MCF 10A (cell line): Measurements from ENCODE around the gene VAMP3. TPM values are rescaled to one million over a fixed set of nuclear protein-coding genes. Genes with fewer than 3 reads are reported as not detected.

Source experiments
- BruUV-seq: library from RNA; stranded (reverse); fragments of 400-500 nt; replicated peaks from 2 replicates; lab custom pipeline; 2021; lab: Mats Ljungman, UMichigan
- CTCF ChIA-PET: fragments of 300-600 bp; sonication (Branson Sonifier 250); formaldehyde crosslinking; extraction: SDS; loops from one replicate; lab custom pipeline; 2021; ENCODE audit warnings: antibody characterized with exemption, inconsistent platforms; lab: Yijun Ruan, JAX
- POLR2A ChIA-PET: fragments of 300-600, 350-650 bp; sonication (Branson Sonifier 250); formaldehyde crosslinking; extraction: SDS; loops from one replicate; lab custom pipeline; 2020; ENCODE audit warnings: antibody characterized with exemption, inconsistent platforms; lab: Yijun Ruan, JAX
- DNase-seq: peaks from one replicate; pipeline ENCODE4 v3.0.0-alpha.2; 2018; ENCODE audit not compliant: unreplicated experiment
- H3K27ac Mint-ChIP-seq: one replicate; pipeline ENCODE4 v1.8.0; 2022; ENCODE audit warnings: mild to moderate bottlenecking, low read depth, mixed read lengths; ENCODE audit not compliant: unreplicated experiment
- H3K27me3 Mint-ChIP-seq: one replicate; pipeline ENCODE4 v1.8.0; 2022; ENCODE audit warnings: mixed read lengths; ENCODE audit not compliant: insufficient read depth, unreplicated experiment
- H3K36me3 Mint-ChIP-seq: one replicate; pipeline ENCODE4 v1.8.0; 2022; ENCODE audit warnings: mild to moderate bottlenecking, moderate library complexity, mixed read lengths; ENCODE audit not compliant: insufficient read depth, unreplicated experiment
- H3K4me1 Mint-ChIP-seq: one replicate; pipeline ENCODE4 v1.8.0; 2022; ENCODE audit warnings: mixed read lengths; ENCODE audit not compliant: insufficient read depth, unreplicated experiment
- H3K4me3 Mint-ChIP-seq: one replicate; pipeline ENCODE4 v1.8.0; 2022; ENCODE audit warnings: mild to moderate bottlenecking, moderate library complexity, mixed read lengths; ENCODE audit not compliant: unreplicated experiment
- H3K9me3 Mint-ChIP-seq: one replicate; pipeline ENCODE4 v1.8.0; 2022; ENCODE audit warnings: mixed read lengths; ENCODE audit not compliant: unreplicated experiment
- intact Hi-C: fragments of 100-400 bp; cut with micrococcal nuclease; formaldehyde crosslinking; loops from 2 replicates; pipeline ENCODE4 v1.14.1; 2022
- total RNA-seq: library from RNA; stranded (reverse); gene quantifications from 2 replicates; pipeline ENCODE4 v1.2.3, GENCODE V29; 2022
- TF ChIP-seq, protein P1 (sequence below): fragments of 200-600 bp; IDR thresholded peaks from one replicate; pipeline ENCODE4 v1.8.0; 2022; ENCODE audit warnings: antibody characterized with exemption, mild to moderate bottlenecking; ENCODE audit not compliant: unreplicated experiment

Gene VAMP3
- total RNA-seq, 1 experiment from 2014 or later: 58.6 TPM

- ChIA-PET POLR2A (interaction anchor here (0.6 to 1.2 kb wide), 2 partner anchors 35 to 511 kb away, joined by 3 read pairs; no protein-coding TSS in a partner anchor), CTCF (interaction anchor here (1.5 kb wide), 1 partner anchor 59 kb away, joined by 5 read pairs; no protein-coding TSS in a partner anchor)
- H3K27me3 Mint-ChIP-seq: no peaks in the 10 kb centered on the region
Measured at GRCh38 chr1:7811476-7811875, 40.4 kb downstream of the VAMP3 start.

GRCh38 chr1:7813677-7814373 lies 42.7 kb downstream of the VAMP3 start:
- intact Hi-C loops: no loop called here
- H3K4me1 Mint-ChIP-seq: no peaks in the 10 kb centered on the region
- ChIA-PET CTCF (no interaction called here), POLR2A (interaction anchor here (0.5 kb wide), 1 partner anchor 124 kb away, joined by 3 read pairs; no protein-coding TSS in a partner anchor)
- H3K36me3 Mint-ChIP-seq: no peaks in the 10 kb centered on the region
- H3K27me3 Mint-ChIP-seq: no peaks in the 10 kb centered on the region
- TF ChIP-seq, protein P1, sequence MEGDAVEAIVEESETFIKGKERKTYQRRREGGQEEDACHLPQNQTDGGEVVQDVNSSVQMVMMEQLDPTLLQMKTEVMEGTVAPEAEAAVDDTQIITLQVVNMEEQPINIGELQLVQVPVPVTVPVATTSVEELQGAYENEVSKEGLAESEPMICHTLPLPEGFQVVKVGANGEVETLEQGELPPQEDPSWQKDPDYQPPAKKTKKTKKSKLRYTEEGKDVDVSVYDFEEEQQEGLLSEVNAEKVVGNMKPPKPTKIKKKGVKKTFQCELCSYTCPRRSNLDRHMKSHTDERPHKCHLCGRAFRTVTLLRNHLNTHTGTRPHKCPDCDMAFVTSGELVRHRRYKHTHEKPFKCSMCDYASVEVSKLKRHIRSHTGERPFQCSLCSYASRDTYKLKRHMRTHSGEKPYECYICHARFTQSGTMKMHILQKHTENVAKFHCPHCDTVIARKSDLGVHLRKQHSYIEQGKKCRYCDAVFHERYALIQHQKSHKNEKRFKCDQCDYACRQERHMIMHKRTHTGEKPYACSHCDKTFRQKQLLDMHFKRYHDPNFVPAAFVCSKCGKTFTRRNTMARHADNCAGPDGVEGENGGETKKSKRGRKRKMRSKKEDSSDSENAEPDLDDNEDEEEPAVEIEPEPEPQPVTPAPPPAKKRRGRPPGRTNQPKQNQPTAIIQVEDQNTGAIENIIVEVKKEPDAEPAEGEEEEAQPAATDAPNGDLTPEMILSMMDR: no peak
- H3K27ac Mint-ChIP-seq: no peak overlapping the region
- peaks cover 22% of the 10 kb centered on the region for H3K9me3 Mint-ChIP-seq
- BruUV-seq: no TSS peak
- no peak overlapping the region for H3K4me3 Mint-ChIP-seq
- DNase-seq: no peak

More at GRCh38 chr1:7811476-7811875, 40.4 kb downstream of the VAMP3 start:
- DNase-seq: no peak
- Mint-ChIP-seq H3K27ac (no peak overlapping the region), H3K9me3 (peaks cover 22% of the 10 kb centered on the region), H3K36me3 (no peaks in the 10 kb centered on the region), H3K4me3 (no peak overlapping the region), H3K4me1 (no peaks in the 10 kb centered on the region)
- intact Hi-C loops: no loop called here
- no TSS peak for BruUV-seq
- TF ChIP-seq, protein P1: no peak

GRCh38 chr1:7821282-7821681 lies 50.2 kb downstream of the VAMP3 start:
- no TSS peak for BruUV-seq
- no peak overlapping the region for H3K27ac Mint-ChIP-seq
- ChIA-PET CTCF (interaction anchor here (1.0 kb wide), 1 partner anchor 13 kb away, joined by 3 read pairs; no protein-coding TSS in a partner anchor), POLR2A (interaction anchor here (1.2 kb wide), 1 partner anchor 31 kb away, joined by 3 read pairs; no protein-coding TSS in a partner anchor)
- H3K4me3 Mint-ChIP-seq: no peak overlapping the region
- intact Hi-C loops: no loop called here
- no peaks in the 10 kb centered on the region for H3K36me3 Mint-ChIP-seq
- no peak for DNase-seq
- TF ChIP-seq, protein P1: no peak
- no peaks in the 10 kb centered on the region for H3K9me3 Mint-ChIP-seq
- H3K27me3 Mint-ChIP-seq: no peaks in the 10 kb centered on the region
- H3K4me1 Mint-ChIP-seq: no peaks in the 10 kb centered on the region

- intact Hi-C loops: no loop called here
- BruUV-seq: no TSS peak
- no peak for DNase-seq
- H3K4me1 Mint-ChIP-seq: no peaks in the 10 kb centered on the region
- no peaks in the 10 kb centered on the region for H3K27me3 Mint-ChIP-seq
- no peak overlapping the region for H3K4me3 Mint-ChIP-seq
- no peak overlapping the region for H3K27ac Mint-ChIP-seq
- TF ChIP-seq, protein P1: no peak
- POLR2A ChIA-PET: no interaction called here
- CTCF ChIA-PET: no interaction called here
- no peaks in the 10 kb centered on the region for H3K9me3 Mint-ChIP-seq
- peaks cover 4% of the 10 kb centered on the region for H3K36me3 Mint-ChIP-seq
Measured at GRCh38 chr1:7824701-7825100, 53.6 kb downstream of the VAMP3 start.
